CD4-positive, alpha-beta T cell (primary cell): ENCODE results near the gene KIDINS220. TPM values are rescaled to one million over a fixed set of nuclear protein-coding genes. Genes with fewer than 3 reads are reported as not detected.

Source experiments
- ATAC-seq: fragments of 200-7000 bp; cut with Tn5 transposase; one replicate; pipeline ENCODE4 v1.10.0; 2022; ENCODE audit warnings: mild to moderate bottlenecking; ENCODE audit not compliant: poor library complexity
- CTCF ChIA-PET: fragments of 350-600 bp; sonication (Branson Sonifier 250); formaldehyde crosslinking; loops from one replicate; lab custom pipeline; 2021; ENCODE audit warnings: antibody characterized with exemption, inconsistent platforms; lab: Charles Lee
- POLR2A ChIA-PET: fragments of 350-600 bp; sonication (Branson Sonifier 250); formaldehyde crosslinking; loops from one replicate; lab custom pipeline; 2021; ENCODE audit warnings: antibody characterized with exemption, inconsistent platforms; lab: Charles Lee
- DNase-seq, 14 experiments: peaks; one replicate each; pipeline ENCODE4 v3.0.0-alpha.2; 2013 to 2020; ENCODE audit warnings: mixed read lengths in 2 of 14
- H3K27ac ChIP-seq, 2 donors: one replicate each; pipeline versions ENCODE4 v1.5.1 to v1.7.0; 2013; ENCODE audit warnings: low read length in 2 of 2, low read depth in 1 of 2, mild to moderate bottlenecking in 1 of 2
- H3K27me3 ChIP-seq, 2 experiments: 1 replicate in 1 of 2; 2 replicates in 1 of 2; pipeline versions ENCODE4 v1.6.1 to v1.7.0; 2013; ENCODE audit warnings: low read length in 2 of 2, control low read depth in 1 of 2, mild to moderate bottlenecking in 1 of 2, moderate library complexity in 1 of 2; ENCODE audit not compliant: insufficient read depth in 2 of 2, control insufficient read depth in 1 of 2
- H3K36me3 ChIP-seq: one replicate; pipeline ENCODE4 v1.6.1; 2013; ENCODE audit warnings: low read length, control low read depth; ENCODE audit not compliant: insufficient read depth
- H3K4me1 ChIP-seq: one replicate; pipeline ENCODE4 v1.6.1; 2013; ENCODE audit warnings: low read length, control low read depth; ENCODE audit not compliant: insufficient read depth
- H3K4me3 ChIP-seq: one replicate; pipeline ENCODE4 v1.5.1; 2013; ENCODE audit warnings: mild to moderate bottlenecking, low read length, moderate library complexity
- H3K9me3 ChIP-seq, 2 experiments: 1 replicate in 1 of 2; 2 replicates in 1 of 2; pipeline versions ENCODE4 v1.6.1 to v1.7.0; 2013; ENCODE audit warnings: low read length in 2 of 2, mild to moderate bottlenecking in 2 of 2, control low read depth in 1 of 2, moderate library complexity in 1 of 2; ENCODE audit not compliant: control insufficient read depth in 1 of 2, insufficient read depth in 1 of 2
- H3K27ac Mint-ChIP-seq: one replicate; pipeline ENCODE4 v1.8.0; 2020; ENCODE audit warnings: mixed read lengths
- H3K27me3 Mint-ChIP-seq: one replicate; pipeline ENCODE4 v1.8.0; 2021; ENCODE audit warnings: mixed read lengths
- H3K36me3 Mint-ChIP-seq: one replicate; pipeline ENCODE4 v1.8.0; 2021; ENCODE audit warnings: low read depth, mixed read lengths
- H3K4me1 Mint-ChIP-seq: one replicate; pipeline ENCODE4 v1.8.0; 2021; ENCODE audit warnings: low read depth, mixed read lengths
- H3K4me3 Mint-ChIP-seq: one replicate; pipeline ENCODE4 v1.8.0; 2020; ENCODE audit warnings: mild to moderate bottlenecking, mixed read lengths
- H3K9me3 Mint-ChIP-seq: one replicate; pipeline ENCODE4 v1.8.0; 2020; ENCODE audit warnings: mixed read lengths
- CTCF ChIP-seq: fragments of 200-600 bp; IDR thresholded peaks from one replicate; pipeline ENCODE4 v1.8.0; 2022; ENCODE audit warnings: antibody characterized with exemption, mild to moderate bottlenecking
- intact Hi-C, 2 experiments: fragments of 100-400 bp; cut with DNase I in 1 of 2; cut with micrococcal nuclease in 1 of 2; formaldehyde crosslinking; loops; one replicate each; pipeline versions ENCODE4 v1.15.1 to v1.9.0; 2023 to 2025; cut with DNase I, micrococcal nuclease
- total RNA-seq, 174 experiments: library from RNA in 2 of 174; stranded (reverse) in 2 of 174; gene quantifications; one replicate each; pipeline ENCODE4 v1.2.3 and lab custom pipeline; 2021 to 2026

The KIDINS220 gene
- total RNA-seq, 2 experiments from 2014 or later, result 29.3 to 31.4 TPM

- POLR2A ChIA-PET, result no interaction called here
- no peaks in the 10 kb centered on the region for H3K27me3 ChIP-seq
- ATAC-seq (no peak), DNase-seq (no peak)
- H3K4me1 ChIP-seq, result no peaks in the 10 kb centered on the region
- Mint-ChIP-seq H3K27me3 (no peaks in the 10 kb centered on the region), H3K36me3 (no peaks in the 10 kb centered on the region), H3K4me3 (no peak overlapping the region), H3K4me1 (no peaks in the 10 kb centered on the region), H3K9me3 (no peaks in the 10 kb centered on the region), H3K27ac (no peak overlapping the region)
- no peak for TF ChIP-seq CTCF
- H3K27ac ChIP-seq, result no peak overlapping the region
- H3K4me3 ChIP-seq, result no peak overlapping the region
- CTCF ChIA-PET, result no interaction called here
- intact Hi-C loops, result no loop called here
- H3K9me3 ChIP-seq, result no peaks in the 10 kb centered on the region
- H3K36me3 ChIP-seq, result no peaks in the 10 kb centered on the region
Observed at GRCh38 chr2:8857709-8858108, 20.3 kb upstream of the KIDINS220 start.

- CTCF ChIA-PET, result no interaction called here
- POLR2A ChIA-PET, result no interaction called here
Observed at GRCh38 chr2:8856176-8856575, 18.8 kb upstream of the KIDINS220 start.

GRCh38 chr2:8855010-8855409 lies 17.6 kb upstream of the KIDINS220 start:
- ChIA-PET POLR2A (no interaction called here), CTCF (no interaction called here)
- Histone ChIP-seq H3K4me3 (no peak overlapping the region), H3K27ac (no peak overlapping the region), H3K36me3 (no peaks in the 10 kb centered on the region), H3K9me3 (no peaks in the 10 kb centered on the region), H3K27me3 (no peaks in the 10 kb centered on the region), H3K4me1 (no peaks in the 10 kb centered on the region)
- intact Hi-C loops, result no loop called here
- TF ChIP-seq CTCF, result no peak
- Mint-ChIP-seq H3K27me3 (no peaks in the 10 kb centered on the region), H3K4me1 (no peaks in the 10 kb centered on the region), H3K4me3 (no peak overlapping the region), H3K27ac (no peak overlapping the region), H3K36me3 (no peaks in the 10 kb centered on the region), H3K9me3 (no peaks in the 10 kb centered on the region)
- no peak for ATAC-seq
- no peak for DNase-seq

More at GRCh38 chr2:8856176-8856575, 18.8 kb upstream of the KIDINS220 start:
- DNase-seq (no peak), ATAC-seq (no peak)
- Mint-ChIP-seq H3K27me3 (no peaks in the 10 kb centered on the region), H3K4me1 (no peaks in the 10 kb centered on the region), H3K4me3 (no peak overlapping the region), H3K36me3 (no peaks in the 10 kb centered on the region), H3K9me3 (no peaks in the 10 kb centered on the region), H3K27ac (no peak overlapping the region)
- H3K27me3 ChIP-seq, result no peaks in the 10 kb centered on the region
- H3K4me3 ChIP-seq, result no peak overlapping the region
- H3K9me3 ChIP-seq, result no peaks in the 10 kb centered on the region
- no peaks in the 10 kb centered on the region for H3K4me1 ChIP-seq
- no peaks in the 10 kb centered on the region for H3K36me3 ChIP-seq
- TF ChIP-seq CTCF, result no peak
- intact Hi-C loops, result no loop called here
- H3K27ac ChIP-seq, result no peak overlapping the region
